H1 (cell line): Measurements from ENCODE around the gene ARHGAP1. TPM values are rescaled to one million over a fixed set of nuclear protein-coding genes. Genes with fewer than 3 reads are reported as not detected.

ENCODE experiments used
- ATF2 ChIP-seq: IDR thresholded peaks from 2 replicates; pipeline ENCODE4 v1.6.1; 2012; ENCODE audit warnings: low read length, inconsistent platforms
- PHF8 ChIP-seq: fragments of 200-600 bp; sonication (generic); conservative IDR thresholded peaks from 2 replicates; pipeline ENCODE4 v1.7.1; 2012; ENCODE audit warnings: low read depth, mild to moderate bottlenecking, inconsistent platforms, low read length, moderate library complexity
- POLR2A ChIP-seq, 2 experiments: IDR thresholded peaks; 1 replicate in 1 of 2; 2 replicates in 1 of 2; pipeline ENCODE4 v1.6.1; 2011; ENCODE audit warnings: low read depth in 2 of 2, low read length in 2 of 2, mild to moderate bottlenecking in 2 of 2; ENCODE audit errors: control extremely low read depth in 1 of 2
- TCF12 ChIP-seq: IDR thresholded peaks from 2 replicates; pipeline ENCODE4 v1.6.1; 2011; ENCODE audit warnings: low read depth, mild to moderate bottlenecking, low read length
- polyA plus RNA-seq, 7 experiments: library from polyadenylated mRNA; depleted of rRNA in 3 of 7; stranded (reverse) in 5 of 7; unstranded in 2 of 7; fragments of >200 nt in 5 of 7; fragments of 200-250 nt in 2 of 7; gene quantifications; 1 replicate in 5 of 7; 2 replicates in 1 of 7; 4 replicates in 1 of 7; pipeline versions ENCODE4 v1.2.1 to v1.2.3, GENCODE V29; 2011 to 2013; ENCODE audit warnings: missing spikeins in 2 of 7, mixed read lengths in 2 of 7
- total RNA-seq: library from RNA; stranded (reverse); fragmentation: NEBNext Ultra II Directional; extraction: Animal tissue kit (Norgen Biotek cat#: 25700); gene quantifications from 2 replicates; pipeline ENCODE4 v1.2.1, GENCODE V29; 2021

The ARHGAP1 gene
- total and polyA plus RNA-seq, 2 of the 8 experiments (the other 6 are each of a cell fraction or from before 2014, with no cell fraction given), result 28.6 to 58.8 TPM

DNA sequence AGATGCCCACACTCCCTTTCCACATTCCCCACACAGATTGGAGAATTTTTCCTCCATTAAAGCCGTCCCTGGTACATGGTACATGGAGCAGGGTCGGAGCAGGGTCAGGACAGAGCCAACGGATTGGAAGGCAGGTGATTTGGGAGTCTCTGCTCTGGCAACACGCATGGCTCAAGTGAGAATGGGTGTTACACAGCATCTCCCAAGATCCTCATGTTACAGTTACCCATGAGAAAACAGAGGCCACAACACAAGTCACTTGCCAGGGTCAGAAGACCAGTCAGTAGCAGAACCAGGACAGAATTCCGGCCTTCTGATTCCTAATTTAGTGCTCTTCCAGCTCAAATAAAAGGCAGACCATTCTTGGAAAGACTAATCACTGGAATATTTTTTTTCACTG is 10.9 kb upstream of the ARHGAP1 start (continued):
- no peak for TF ChIP-seq TCF12
- no peak for TF ChIP-seq PHF8
- no peak for TF ChIP-seq POLR2A (IDR thresholded peaks at IDR 0.05; ENCODE audit: control extremely low read depth in 1 of 2, low read depth in 2 of 2, low read length in 2 of 2)
- no peak for TF ChIP-seq ATF2
